Stimulated activated CD8-positive, alpha-beta memory T cell treated with anti-CD3 and anti-CD28 coated beads, Interleukin-7, amount 100 ng/mL, for 4 hours (primary cell): Measurements from ENCODE around the gene NDUFA8.
"Not testable (repeated sequence)": the region's sequence is repeated elsewhere in the genome, so short reads cannot be mapped to it uniquely, and the experiment has no call there.

Experiments
- DNase-seq, 2 donors: peaks; one replicate each; pipeline ENCODE4 v3.0.0-alpha.2; 2020; ENCODE audit warnings: low read depth in 2 of 2

NDUFA8 gene

DNA sequence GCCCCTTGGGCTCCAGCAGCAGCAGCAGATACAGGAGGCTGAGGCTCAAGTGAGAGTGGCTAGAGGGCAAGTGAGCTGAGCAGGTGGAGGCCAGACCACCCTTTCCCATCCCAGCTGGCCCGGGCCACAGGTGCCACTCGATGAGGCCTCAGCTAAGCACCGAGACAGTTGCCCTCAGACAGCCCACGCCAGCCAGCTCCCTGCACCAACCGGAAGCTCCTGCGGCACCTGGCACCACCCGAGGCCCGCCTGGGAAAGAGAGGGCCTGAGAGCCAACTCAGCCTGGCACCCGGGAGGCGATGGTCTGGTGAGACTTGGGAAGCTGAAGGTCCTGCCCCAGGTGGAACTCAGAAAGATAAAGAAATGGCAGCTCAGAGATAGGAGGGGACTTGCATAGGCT lies 38.2 kb downstream of the NDUFA8 start:
- DNase-seq = no peak

DNA sequence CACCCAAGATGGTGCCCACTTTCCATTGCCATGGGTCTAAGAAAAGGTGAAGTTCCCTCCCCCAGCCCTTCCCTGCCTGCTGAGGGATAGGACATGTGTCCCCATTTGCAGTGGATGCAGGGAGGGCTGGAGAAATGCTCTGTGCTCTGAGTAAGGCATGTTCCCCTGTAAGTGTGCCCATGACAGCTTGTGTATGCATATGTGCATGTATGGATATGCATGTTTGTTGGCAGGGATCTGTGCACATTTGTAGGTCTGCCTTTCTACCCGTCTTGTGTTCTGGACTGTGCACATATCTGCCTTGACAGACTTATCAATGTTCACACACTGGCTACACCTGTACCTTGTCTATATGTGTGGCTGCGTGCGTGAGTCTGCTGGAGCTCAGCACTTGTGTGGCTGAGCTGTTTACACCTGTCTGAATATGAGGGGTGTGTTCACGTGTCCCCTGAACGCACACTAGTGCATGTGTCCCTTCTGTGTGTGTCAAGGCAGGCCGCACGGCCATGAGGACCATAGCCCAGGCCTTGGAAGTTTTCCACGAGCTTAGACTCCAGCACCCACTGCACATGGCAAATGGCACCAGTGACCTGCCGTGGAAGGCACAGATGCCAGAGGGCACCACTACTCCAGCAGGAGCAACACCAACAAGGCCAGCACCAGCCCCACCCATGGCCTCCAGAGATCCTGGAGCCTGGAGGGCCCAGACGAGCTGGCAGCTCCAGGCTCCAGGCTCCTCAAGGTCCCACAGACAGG lies 39.1 kb downstream of the NDUFA8 start:
- no peak for DNase-seq

DNA sequence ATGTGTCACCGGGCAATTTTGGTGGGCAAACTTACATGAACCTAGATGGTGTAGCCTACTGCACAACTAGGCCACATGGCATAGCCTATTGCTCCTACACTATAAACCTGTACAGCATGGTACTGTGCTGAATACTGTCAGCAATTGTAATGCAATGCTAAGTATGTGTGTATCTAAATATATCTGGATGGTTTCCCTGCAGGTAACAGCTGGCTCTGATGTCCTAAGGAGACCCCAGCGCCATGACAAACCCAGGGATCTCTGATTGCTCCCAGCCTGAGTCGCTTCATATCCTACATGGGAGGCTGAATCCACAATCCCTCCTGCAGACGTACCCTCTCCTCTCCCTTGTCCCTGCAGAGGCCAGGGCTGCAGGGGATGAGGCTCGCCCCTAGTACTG lies 39.9 kb downstream of the NDUFA8 start:
- DNase-seq = no peak

DNA sequence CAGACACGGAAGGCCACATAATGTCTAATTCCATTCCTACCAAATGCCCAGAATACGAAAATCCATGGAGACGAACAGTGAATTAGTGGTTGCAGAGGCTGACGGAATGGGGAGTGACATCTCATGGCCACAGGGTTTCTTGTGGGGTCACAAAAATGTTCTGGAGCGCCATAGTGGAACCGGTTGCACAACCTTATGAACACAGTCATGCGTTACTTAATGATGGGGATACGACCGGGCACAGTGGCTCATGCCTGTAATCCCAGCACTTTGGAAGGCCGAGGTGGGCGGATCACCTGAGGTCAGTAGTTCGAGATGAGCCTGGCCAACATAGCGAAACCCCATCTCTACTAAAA lies 40.4 kb downstream of the NDUFA8 start:
- no peak for DNase-seq

DNA sequence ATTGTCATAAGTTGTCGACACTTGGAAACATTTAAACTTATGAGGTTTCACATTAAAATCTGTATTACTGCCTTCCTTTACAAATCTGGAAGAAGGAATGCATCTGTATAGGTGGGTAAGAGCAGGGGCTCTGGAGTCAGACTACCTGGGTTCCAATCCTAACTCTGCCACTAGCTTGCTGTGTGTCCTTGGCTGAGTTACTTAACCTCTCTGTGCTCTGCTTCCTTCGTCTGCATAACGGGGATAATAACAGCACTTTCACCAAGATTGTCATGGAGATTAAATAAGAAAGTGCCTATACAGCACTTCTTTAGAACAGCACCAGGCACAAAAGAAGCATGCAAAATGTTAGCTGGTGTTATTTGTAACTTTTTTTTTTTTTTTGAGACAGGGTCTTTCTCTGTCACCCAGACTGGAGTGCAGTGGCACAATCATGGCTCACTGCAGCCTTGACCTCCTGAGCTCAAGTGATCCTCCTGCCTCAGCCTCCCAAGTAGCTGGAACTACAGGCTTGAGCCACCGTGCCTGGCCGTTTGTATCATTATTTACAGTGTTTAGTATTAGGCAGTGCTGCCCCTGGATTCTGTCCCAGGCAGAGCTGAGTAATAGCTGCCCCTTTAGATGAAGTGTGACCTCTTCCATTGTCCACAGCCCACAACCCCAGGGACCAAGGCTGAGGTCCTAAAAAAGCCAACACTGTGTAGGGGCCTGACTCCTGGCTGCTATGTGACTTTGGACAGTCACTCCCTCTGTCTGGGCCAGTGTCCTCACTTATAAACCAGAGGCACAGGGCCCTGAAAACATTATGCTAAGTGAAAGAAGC lies 41.0 kb downstream of the NDUFA8 start:
- DNase-seq = no peak

DNA sequence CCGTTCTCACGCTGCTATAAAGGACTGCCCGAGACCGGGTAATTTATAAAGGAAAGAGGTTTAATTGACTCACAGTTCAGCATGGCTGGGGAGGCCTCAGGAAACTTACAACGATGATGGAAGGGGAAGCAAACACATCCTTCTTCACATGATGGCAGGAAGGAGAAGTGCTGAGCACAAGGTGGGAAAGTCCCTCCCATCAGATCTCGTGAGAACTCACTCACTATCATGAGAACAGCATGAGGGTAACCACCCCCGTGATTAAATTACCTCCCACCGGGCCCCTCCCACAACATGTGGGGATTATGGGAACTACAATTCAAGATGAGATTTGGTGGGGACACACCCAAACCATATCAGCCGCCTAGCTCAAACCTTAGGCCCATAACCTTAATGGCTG lies 42.3 kb downstream of the NDUFA8 start:
- not testable (repeated sequence) for DNase-seq

DNA sequence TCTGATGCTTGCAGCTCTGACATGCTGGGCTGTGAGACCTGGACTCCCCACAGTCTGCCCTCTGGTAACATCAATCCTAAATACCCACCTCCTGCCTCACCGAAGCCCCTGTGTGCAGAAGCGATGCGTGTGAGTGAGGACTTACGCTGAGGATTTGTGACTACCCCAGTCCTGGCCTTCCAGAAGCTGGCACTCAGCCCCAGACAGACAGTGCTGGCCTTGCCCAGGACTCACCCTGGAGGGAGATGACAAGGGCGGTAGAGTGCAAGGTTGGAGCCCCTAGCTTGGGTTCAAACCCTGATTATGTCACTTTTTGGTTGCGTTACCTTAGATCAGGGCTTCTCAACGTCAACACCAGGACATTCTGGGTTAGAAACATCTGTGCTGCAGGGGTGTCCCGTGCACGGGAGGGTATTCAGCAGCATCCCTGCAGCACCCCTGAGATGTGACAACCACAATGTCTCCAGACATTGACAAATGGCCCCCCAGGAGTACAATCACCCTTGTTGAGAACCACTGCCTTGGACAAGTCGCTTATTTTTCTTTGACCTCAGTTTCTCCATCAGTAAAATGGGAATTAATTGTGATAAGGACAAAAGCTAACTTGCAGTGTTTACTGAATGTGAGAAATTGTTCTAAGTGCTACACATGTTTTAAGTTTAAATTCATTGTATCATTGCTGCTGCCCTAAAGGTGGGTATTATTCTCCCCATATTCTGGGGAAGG lies 43.0 kb downstream of the NDUFA8 start:
- DNase-seq = no peak

DNA sequence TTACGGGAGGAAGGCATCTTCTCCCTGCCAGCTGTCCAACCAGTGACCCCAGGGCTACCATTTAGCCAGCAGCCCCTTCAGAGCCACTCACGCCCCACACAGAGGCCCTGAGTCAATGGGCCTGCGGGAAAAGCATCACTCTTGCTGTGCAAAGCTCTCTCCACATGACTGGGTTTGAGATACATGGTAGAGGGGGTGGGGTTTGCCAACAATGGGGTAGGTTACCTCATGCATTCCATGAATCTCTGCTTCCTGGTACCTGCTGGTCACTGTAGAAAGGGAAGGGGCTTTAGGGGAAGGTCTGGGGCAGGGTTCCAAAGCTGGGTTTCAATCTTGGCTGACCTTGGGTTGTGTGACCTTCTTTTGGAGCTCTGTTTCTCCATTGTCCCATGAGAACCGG lies 43.5 kb downstream of the NDUFA8 start:
- no peak for DNase-seq

DNA sequence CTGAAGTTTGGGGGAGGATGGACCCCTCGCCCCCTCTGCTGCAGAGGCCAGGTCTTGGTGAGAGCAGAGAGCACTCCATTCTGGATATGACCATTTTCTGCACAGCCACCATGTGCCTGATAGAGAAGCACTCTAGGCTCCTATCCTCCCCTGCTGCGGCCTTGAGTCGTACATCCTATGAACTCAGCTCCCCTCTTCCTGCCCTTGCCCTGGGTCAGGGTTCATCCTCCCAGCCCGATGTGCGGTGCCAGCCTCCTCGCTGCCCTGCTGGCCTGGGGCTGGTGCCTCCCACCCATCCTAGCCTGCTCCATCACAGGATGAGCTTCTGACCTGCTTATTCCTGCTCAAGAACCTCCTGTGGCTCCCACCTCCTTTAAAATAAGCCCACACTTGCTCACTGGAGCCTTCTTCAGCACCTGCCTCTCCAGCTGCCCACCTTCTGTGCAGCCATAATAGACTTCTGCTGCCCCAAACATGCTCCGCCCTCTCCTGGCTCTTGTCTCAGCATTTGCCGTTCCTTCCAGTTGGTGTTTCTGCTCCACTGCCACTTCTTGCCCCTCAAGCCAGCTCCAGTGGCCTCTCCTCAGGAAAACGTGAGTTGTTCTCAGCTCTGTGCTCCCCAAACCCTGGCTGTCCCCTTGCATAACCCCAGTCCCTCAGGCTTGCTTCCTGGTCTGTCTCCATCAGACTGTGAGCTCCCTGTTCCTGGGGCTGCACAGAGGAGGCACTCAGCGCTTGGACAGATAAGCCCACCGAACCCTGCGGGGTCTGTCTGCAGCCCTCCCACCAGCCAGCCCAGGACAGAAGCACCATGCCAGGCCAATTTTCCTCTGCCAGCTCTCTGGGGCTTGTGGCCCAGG lies 44.2 kb downstream of the NDUFA8 start:
- no peak for DNase-seq

DNA sequence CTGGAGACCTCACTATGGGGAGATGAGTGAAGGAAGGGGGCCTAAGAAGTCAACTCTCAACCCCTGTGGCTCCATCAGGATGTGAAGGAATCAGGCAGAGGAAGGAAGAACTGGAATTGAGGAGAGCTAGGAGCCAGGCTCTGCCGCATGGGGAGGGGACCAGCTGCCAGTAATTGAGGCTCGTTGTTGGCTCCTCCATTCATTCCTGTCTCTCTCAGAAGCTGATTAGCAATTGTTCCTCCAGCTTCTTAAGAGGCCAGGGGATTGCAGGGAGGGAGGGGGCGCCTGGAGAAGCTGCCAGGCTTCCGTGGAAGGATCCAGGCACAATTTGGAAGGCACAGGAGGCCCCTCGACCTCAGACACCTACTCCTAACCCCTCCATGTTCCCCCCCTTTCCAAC lies 46.0 kb downstream of the NDUFA8 start:
- no peak for DNase-seq

DNA sequence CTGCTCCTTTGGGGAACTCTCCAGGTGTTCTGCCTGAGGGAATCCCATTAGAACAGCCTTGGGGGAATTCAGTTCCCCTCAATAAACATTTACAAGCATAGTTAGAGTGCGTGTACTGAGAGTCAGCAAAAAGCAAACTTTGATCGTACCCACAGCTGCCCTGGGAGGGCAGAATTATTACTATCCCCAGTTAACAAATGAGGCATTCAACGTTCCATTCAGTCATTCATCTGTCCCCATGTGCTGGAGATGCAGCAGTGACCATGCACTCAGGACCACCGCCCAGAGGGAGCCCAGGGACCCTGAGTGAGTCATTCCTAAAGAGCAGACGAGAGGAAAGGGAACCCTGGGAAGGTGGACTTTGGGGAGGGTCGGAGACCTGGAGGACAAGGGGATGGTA lies 47.3 kb downstream of the NDUFA8 start:
- DNase-seq = no peak

DNA sequence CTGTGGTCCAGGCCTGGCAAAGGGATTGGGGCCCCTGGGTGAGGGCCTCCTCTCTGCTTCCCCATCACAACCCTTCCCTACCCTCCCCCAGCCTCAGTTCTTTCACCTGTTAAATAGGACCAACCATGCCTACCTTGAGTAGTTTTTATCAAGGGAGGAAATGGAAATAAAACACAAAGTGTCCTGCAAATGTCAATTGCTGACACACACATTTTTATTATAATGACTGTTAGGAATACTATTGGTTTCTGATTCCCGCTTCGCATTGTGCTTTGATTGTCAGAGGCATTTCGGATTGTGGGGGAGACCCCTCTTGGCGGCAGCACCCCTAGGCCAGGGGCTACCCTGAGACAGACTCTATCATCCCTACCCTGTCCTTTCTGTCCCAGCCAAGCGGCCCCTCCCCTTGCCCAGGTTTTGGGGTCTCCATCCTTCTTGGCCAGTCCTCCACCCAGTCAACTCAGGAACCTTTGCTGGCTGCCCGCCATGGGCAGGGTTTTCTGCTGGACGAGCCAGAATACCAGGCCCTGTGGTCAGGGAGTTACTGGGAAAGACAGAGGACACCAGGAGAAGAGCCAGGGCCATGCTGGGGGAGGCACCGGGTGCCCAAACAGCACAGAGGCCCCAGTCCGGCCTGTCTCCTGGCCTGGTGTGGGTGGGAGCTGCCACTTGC lies 48.0 kb downstream of the NDUFA8 start:
- DNase-seq = no peak

DNA sequence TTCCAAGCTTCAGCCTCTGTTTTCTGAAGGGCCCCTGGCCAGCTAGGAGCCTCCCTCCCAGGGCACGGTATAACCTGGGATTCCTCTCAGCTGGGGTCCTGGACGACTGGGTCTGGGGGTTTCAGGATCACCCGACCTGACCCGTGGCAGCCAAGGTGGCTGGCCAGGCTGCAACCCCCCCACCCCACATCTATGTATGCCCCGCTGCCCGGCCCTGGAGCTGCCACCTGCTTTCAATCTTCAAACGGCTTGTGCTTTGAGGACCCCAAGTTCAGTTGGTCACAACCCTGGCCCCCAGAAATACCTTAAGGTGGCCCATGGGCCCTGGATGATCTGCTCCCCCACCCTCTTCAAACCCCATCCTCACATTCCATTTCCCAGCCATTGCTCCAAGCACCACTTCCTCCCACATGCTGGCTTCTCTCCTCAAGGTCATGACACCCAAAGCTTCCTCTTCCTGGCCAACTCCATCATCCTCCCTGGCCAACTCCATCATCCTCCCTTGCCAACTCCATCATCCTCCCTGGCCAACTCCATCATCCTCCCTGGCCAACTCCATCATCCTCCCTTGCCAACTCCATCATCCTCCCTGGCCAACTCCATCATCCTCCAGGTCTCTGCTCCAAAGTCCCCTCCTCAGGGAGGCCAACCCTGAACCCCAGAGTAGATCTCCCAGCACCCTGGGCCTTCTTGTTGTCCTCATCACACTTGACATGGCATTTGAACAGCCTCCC lies 49.3 kb downstream of the NDUFA8 start:
- no peak for DNase-seq

DNA sequence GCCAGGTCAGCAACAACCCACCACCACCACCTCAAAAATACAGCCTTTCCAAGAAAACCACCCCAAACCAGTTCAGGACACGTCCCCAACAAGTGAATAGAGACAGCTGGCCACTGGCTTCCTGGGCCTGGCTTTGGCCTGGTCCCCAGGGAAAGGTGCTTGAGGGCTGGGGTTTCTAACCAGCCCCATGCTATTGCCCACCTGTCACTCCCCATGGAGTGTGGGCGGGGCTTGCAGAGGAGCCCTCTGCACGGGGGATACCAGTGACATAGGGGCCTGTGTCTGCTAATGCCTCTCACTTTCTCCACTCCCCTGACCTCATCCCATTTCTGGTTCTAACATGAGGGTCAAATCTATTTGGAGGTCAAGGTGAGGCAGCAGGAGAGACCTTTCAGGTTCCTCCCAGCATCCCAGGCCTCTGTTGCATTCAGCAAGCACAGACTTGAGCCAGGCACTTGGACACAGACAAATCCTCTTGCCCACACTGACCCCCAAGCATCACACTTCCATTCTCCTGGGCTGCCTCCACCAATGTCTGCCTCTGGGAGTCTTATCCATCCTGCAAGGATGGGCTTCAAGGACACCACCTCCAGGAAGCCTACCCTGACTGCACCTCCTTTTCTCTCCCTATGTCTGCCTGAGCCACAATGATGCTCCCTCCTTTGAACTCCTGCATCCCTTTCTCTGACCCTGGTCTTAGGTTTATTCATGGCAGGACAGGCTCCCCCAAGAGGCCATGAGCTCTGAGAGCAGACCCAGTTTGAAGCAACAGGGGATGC lies 50.4 kb downstream of the NDUFA8 start:
- DNase-seq = no peak

DNA sequence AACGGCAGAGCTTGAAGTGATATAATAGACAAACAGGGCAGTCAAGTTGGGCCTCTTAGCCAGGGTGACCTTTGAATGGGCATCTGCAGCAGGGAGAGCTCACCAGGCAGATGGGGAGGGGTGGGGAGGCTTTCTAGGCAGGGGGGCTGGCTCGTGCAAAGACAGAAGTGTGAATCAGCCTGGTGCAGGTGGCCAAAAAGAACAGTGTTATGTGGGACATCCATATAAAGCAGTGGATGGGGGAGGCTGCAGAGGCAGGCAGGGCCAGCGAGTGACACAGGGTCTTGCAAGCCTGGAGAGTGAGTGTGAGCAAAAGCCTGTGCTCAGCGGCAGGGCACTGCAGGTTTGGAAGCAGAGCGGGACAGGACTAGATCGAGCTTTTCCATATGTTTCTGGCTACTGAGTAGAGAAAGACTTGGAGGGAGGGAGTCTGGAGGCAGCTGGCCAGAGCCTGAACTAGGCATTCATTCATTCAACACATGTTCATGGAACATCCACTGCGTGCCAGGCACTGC lies 52.2 kb downstream of the NDUFA8 start:
- no peak for DNase-seq

DNA sequence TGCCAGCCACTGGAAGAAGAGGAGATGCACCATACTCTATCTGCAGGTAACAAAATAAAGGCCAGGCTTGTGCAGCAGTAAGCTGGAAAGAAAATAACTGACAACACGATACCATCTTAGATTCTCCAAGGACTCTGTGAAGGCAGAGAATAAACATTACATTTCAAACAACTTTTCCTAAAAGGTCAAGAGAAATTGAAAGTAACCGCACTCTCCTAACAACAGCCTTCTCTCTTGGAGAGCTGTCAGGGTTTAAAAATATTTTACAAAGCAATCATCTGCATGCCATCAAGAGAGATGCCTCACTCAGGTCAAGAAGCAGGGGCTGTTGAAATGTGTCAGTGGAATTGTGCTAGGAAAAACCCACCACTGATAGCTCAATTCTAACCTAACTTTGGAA lies 53.0 kb downstream of the NDUFA8 start:
- DNase-seq = no peak

DNA sequence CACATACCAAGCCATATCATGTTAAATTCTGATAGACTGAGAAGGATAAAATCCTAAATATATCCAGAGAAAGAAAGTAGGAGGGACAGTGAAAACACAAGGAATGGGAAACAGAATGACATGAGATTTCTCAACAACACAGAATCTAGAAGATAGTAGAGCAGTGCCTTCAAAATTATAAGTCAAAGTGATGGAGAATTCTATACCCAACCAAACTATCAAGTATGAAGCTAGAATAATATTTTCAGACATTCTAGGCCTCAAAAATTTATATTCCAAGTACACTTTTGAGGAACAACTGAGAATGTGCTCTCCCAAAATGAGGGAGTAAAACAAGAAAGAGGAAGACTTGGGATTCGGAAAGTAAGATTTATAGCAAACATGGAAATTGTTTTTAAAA lies 55.6 kb downstream of the NDUFA8 start:
- no peak for DNase-seq

DNA sequence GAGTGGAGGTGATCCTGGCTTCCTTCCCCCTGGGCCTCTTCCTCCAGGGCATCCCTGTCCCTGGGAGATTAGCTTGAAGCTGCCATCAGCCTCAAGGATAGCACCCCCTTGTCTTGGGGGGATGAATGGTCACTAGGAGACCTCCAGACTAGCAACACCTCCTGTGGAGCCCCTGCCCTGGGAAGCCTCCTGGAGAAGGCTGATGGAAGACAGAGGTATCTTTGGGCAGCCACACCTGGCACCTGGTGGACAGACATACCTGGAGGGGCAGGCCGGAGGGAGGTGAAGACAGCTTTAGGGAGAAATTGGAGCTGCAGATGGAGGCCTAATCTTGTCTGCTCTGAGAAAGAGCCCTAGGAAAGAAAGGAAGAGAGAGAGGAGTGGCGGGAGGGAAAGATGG lies 57.4 kb downstream of the NDUFA8 start:
- no peak for DNase-seq

DNA sequence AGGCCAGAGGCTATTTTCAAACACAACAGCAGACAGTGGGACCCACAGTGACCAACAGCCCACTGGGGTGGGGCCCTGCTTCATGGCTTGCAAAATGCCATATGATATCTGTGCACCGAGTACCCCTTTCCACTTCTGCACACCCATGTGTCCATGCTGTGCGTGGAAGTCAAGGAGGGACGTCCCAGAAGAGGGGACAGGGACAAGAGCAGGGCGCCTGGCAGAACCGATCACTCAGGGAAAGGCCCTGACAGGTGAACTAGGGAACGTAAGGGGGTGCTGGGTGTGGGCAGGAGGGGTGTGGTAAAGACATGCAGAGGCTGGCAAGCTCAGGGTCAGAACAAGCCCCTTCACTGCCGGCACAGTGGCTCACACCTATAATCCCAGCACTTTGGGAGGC lies 58.8 kb downstream of the NDUFA8 start:
- no peak for DNase-seq
